T-helper 17 cell (primary cell): ENCODE measurements around the gene BABAM1. TPM values are rescaled to one million over a fixed set of nuclear protein-coding genes. Genes with fewer than 3 reads are reported as not detected.
A peak's percentile ranks its signal among the peaks of the same experiment; 100 is the strongest.

ENCODE experiments used
- ATAC-seq: fragments of 150-1000 bp; cut with Tn5 transposase; 2 replicates; pipeline ENCODE4 v1.10.0; 2021; ENCODE audit warnings: mild to moderate bottlenecking, moderate library complexity
- DNase-seq, 3 donors: peaks; one replicate each; pipeline versions ENCODE4 v3.0.0 to v3.0.0-alpha.2; 2020 to 2021
- H3K9me3 ChIP-seq: one replicate; pipeline ENCODE4 v1.7.0; 2013; ENCODE audit warnings: low read length, mild to moderate bottlenecking; ENCODE audit not compliant: control insufficient read depth, poor library complexity, severe bottlenecking
- H3K27ac Mint-ChIP-seq: one replicate; pipeline ENCODE4 v1.8.0; 2022; ENCODE audit warnings: mild to moderate bottlenecking, moderate library complexity, mixed read lengths
- H3K27me3 Mint-ChIP-seq: one replicate; pipeline ENCODE4 v1.8.0; 2022; ENCODE audit warnings: mixed read lengths
- H3K36me3 Mint-ChIP-seq: one replicate; pipeline ENCODE4 v1.8.0; 2022; ENCODE audit warnings: low read depth, mixed read lengths
- H3K4me1 Mint-ChIP-seq: one replicate; pipeline ENCODE4 v1.8.0; 2022; ENCODE audit warnings: mild to moderate bottlenecking, mixed read lengths
- H3K4me3 Mint-ChIP-seq: one replicate; pipeline ENCODE4 v1.8.0; 2022; ENCODE audit warnings: mild to moderate bottlenecking, moderate library complexity, mixed read lengths
- total RNA-seq, 4 donors: library from RNA in 2 of 4; stranded (reverse) in 2 of 4; gene quantifications; one replicate each; pipeline ENCODE4 v1.2.3 and lab custom pipeline; 2022 to 2026

Gene BABAM1
- total RNA-seq, 2 donors from 2014 or later: 70.7 to 72.2 TPM

- peaks cover 36% of the 10 kb centered on the region for H3K4me1 Mint-ChIP-seq
Measured at GRCh38 chr19:17305517-17306284, 38.5 kb downstream of the BABAM1 start, which contains the start of gene MRPL34. TSS of gene MRPL34 (plus strand) at chr19:17305872. CDS start at chr19:17305893, 21 bp downstream.

DNA sequence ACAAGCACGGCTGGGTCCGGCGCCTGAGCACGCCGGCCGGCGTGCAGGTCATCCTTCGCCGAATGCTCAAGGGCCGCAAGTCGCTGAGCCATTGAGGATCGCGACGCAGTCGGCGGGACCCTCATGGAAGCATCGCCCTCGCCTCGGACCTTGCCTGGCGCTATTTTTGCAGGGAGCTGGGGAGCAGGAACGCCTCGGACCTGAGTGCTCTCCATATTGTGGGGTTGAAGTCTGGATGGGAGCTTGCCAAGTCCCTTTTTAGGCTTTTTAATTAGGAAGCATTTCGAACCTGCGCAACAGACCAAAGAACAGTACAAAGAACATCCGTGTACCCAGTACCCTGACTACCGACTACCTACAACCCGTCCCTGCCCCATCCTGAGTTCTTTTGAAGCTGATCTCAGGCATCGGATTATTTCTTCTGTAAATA is 39.1 kb downstream of the BABAM1 start:
- no peak for ATAC-seq
- H3K27me3 Mint-ChIP-seq: no peaks in the 10 kb centered on the region
- no peaks in the 10 kb centered on the region for H3K36me3 Mint-ChIP-seq
- peaks cover 38% of the 10 kb centered on the region for H3K4me1 Mint-ChIP-seq
- peak overlapping the region; percentile 85 for H3K4me3 Mint-ChIP-seq
- peak overlapping the region; percentile 88 for H3K27ac Mint-ChIP-seq
- no peak for DNase-seq
- no peaks in the 10 kb centered on the region for H3K9me3 ChIP-seq

More at GRCh38 chr19:17305517-17306284, 38.5 kb downstream of the BABAM1 start, which contains the start of gene MRPL34:
- peak; percentile 63 for ATAC-seq
- Mint-ChIP-seq H3K27me3 (no peaks in the 10 kb centered on the region), H3K27ac (peak within 1 kb of the TSS; percentile 88), H3K4me3 (peak within 1 kb of the TSS; percentile 85), H3K36me3 (no peaks in the 10 kb centered on the region)
- peak; percentile 84 to 91 (median 87) for DNase-seq
- no peaks in the 10 kb centered on the region for H3K9me3 ChIP-seq

- H3K4me3 Mint-ChIP-seq: peak overlapping the region; percentile 79
- DNase-seq (no peak), ATAC-seq (no peak)
- no peaks in the 10 kb centered on the region for H3K27me3 Mint-ChIP-seq
- peaks cover 38% of the 10 kb centered on the region for H3K4me1 Mint-ChIP-seq
- H3K27ac Mint-ChIP-seq: no peak overlapping the region
- H3K36me3 Mint-ChIP-seq: no peaks in the 10 kb centered on the region
- no peaks in the 10 kb centered on the region for H3K9me3 ChIP-seq
Measured at GRCh38 chr19:17307876-17308377, 40.7 kb downstream of the BABAM1 start.

DNA sequence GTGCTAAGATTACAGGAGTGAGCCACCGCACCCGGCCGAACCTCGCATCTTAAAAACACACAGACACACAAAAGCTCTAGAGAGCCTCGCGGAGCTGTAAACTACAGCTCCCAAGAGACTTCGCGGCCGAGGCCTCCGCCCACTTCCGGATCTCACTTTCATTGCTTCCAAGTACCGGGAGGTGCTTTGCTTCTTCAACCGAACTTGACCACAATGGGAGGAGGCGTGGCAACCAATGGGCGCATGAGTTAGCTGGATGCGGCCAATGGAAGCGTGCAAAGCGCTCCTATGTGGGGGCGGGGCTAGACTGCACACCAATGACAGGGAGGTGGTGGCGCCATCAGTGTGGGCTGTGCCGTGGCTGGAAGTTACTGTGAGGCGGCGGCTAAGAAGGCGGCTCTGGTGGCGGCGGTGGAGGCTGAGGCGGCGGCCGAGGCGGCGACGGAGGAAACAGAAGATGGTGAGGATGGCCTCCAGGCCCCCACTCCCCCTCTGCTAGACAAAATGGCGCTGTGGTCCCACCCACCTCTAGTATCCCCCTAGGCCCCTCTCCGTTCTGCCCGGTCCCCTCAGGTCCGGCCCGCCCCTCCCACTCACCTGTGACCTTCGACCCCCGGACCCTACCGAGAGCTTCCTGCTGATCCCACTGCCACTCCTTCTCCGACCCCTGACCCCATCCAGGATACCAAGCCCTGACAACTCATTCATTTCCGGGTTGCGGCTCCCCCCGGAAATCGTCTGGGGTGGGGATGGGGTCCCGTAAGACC is 42.1 kb downstream of the BABAM1 start, which contains the start of gene DDA1:
TSS of gene DDA1 (plus strand) at position 366 of the 767 bp plus-strand sequence. CDS start at position 458, 92 bp downstream.
- H3K27me3 Mint-ChIP-seq: no peaks in the 10 kb centered on the region
- H3K4me1 Mint-ChIP-seq: peaks cover 33% of the 10 kb centered on the region
- peak within 1 kb of the TSS; percentile 97 for H3K4me3 Mint-ChIP-seq

DNA sequence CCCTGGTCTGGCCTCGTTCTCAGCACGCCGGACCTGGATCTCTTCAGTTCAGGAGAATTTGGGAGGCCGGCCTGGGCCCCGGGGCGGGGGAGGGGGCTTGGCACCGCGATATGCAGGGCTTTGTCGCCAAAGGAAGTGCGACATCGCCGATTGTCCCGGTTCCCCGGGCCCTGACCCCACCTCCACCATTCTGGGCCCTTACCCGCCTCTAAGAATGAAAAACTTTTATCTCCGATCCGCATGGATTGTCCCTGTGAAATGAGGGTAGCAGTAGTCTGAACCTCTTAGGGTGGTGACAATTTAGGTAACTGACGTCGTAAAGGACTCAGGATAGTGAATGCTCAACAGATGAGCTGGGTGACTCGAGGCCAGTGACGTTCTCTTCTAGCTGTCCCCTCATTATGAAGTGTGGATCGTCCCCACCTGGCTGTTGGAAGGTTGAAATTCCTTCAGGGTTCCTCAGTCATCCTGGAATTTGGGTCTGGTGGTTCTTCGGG is 42.8 kb downstream of the BABAM1 start:
- Mint-ChIP-seq H3K36me3 (no peaks in the 10 kb centered on the region), H3K27me3 (no peaks in the 10 kb centered on the region), H3K4me1 (peaks cover 29% of the 10 kb centered on the region), H3K27ac (peak overlapping the region; percentile 91), H3K4me3 (peak overlapping the region; percentile 97)
- DNase-seq (no peak), ATAC-seq (no peak)
- H3K9me3 ChIP-seq: no peaks in the 10 kb centered on the region

More for the DNA sequence above, 42.1 kb downstream of the BABAM1 start, which contains the start of gene DDA1:
- Mint-ChIP-seq H3K36me3 (no peaks in the 10 kb centered on the region), H3K27ac (peak within 1 kb of the TSS; percentile 91)
- peak; percentile 94 to 98 (median 95) for DNase-seq
- H3K9me3 ChIP-seq: no peaks in the 10 kb centered on the region
- ATAC-seq: peak; percentile 87

- Mint-ChIP-seq H3K27ac (no peak overlapping the region), H3K4me3 (peak overlapping the region; percentile 39), H3K36me3 (no peaks in the 10 kb centered on the region), H3K4me1 (peaks cover 27% of the 10 kb centered on the region), H3K27me3 (no peaks in the 10 kb centered on the region)
- no peak for DNase-seq
- ATAC-seq: no peak
- no peaks in the 10 kb centered on the region for H3K9me3 ChIP-seq
Measured at GRCh38 chr19:17311455-17312188, 44.4 kb downstream of the BABAM1 start.

DNA sequence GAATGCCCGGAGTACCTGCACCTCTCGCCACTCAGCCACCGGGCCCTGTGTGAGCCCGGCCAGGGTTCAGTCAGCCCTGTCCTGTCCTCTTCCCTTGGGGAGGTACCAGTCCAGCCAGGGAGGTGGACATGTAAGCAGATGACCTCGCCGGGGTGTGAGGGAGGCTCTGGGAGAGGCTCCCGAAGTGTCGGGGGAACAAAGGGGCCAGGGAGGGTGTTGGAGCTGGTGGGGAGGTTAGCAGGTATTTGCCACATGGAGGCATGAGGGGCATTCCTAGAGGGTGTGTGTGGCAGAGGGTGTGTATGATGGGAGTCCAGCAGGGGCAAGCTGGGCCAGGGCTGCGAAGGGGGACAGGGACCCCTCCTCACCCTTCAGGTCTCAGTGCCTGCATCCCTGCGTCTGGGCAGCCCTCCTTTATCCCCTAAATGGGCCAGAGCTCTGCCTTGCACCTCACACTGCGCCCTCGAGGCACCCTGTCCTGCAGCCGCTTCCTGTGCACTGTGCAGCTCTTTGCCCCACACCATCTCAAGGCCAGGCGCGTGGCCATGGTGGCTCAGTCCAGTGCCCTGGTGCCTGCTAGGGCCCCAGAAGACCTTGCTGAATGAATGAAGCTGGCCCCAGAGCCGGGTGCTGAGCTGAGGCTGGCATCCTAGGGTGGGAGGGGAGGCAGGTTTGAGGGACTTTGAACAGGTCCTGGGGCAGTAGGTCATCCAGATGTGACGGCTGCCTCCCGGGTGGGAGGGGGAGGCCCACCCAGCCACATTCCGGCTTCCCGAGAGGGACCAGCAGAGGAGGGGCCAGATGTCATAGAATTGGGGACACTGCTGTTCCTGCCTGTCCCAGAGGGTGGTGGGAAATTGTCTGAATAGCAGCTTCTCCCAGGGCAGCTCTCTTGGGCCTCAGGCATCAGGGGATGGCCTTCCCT is 45.2 kb downstream of the BABAM1 start:
- no peak overlapping the region for H3K27ac Mint-ChIP-seq
- H3K4me1 Mint-ChIP-seq: peaks cover 27% of the 10 kb centered on the region
- no peak for DNase-seq
- no peak overlapping the region for H3K4me3 Mint-ChIP-seq
- no peaks in the 10 kb centered on the region for H3K27me3 Mint-ChIP-seq
- ATAC-seq: no peak
- H3K9me3 ChIP-seq: no peaks in the 10 kb centered on the region
- no peaks in the 10 kb centered on the region for H3K36me3 Mint-ChIP-seq

DNA sequence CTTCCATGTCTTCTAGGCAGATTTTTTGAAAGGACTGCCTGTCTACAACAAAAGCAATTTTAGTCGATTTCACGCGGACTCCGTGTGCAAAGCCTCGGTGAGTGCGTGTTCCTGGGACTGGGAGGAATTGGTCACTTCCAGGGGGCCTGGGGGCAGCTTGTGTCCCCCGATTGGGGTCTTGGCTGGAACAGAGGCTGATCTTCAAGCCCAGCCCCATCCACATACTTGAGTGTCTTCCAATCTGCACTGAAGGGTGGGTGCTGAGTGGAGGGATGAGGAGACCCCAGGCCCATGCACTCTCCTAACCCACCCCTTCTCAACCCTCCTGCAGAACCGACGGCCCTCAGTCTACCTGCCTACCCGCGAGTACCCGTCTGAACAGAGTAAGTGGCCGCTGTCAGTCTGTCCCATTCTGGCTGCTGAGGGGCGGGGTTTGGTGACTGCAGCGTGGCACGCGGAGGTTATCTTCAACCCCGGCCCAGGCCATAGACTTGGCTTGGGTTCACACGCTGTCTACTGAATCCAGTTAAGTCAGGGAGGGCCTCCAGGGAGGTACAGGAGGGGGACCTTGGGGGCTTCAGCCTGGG is 46.9 kb downstream of the BABAM1 start:
- no peaks in the 10 kb centered on the region for H3K27me3 Mint-ChIP-seq
- H3K27ac Mint-ChIP-seq: no peak overlapping the region
- peaks cover 21% of the 10 kb centered on the region for H3K4me1 Mint-ChIP-seq
- ATAC-seq: no peak
- no peaks in the 10 kb centered on the region for H3K36me3 Mint-ChIP-seq
- H3K9me3 ChIP-seq: no peaks in the 10 kb centered on the region
- no peak overlapping the region for H3K4me3 Mint-ChIP-seq
- no peak for DNase-seq

DNA sequence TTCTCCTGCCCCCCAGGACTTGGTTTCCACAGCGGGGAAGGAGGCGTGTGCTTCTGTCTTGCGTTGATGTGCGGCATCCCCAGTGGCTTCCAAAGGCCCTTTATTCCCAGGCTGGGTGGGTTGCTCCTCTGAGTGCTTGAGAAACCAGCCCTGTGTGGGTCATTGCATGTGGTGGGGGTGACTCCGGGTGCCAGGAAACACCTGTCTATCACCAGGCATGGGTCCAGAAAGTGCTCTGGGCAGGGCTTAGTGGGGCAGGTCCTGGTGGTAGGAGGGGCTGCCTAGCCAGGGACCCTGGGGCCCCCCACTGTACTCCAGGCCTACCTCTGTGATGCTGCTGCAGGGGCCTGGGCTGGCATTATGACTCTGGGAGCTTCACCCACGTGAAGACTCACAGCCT is 51.7 kb downstream of the BABAM1 start:
- Mint-ChIP-seq H3K4me1 (peaks cover 10% of the 10 kb centered on the region), H3K36me3 (peaks cover 6% of the 10 kb centered on the region), H3K27ac (no peak overlapping the region), H3K4me3 (no peak overlapping the region), H3K27me3 (no peaks in the 10 kb centered on the region)
- H3K9me3 ChIP-seq: no peaks in the 10 kb centered on the region
- DNase-seq: no peak
- no peak for ATAC-seq

- H3K4me3 Mint-ChIP-seq: no peak overlapping the region
- no peak for ATAC-seq
- H3K27ac Mint-ChIP-seq: no peak overlapping the region
- H3K27me3 Mint-ChIP-seq: no peaks in the 10 kb centered on the region
- peaks cover 6% of the 10 kb centered on the region for H3K36me3 Mint-ChIP-seq
- no peak for DNase-seq
- H3K4me1 Mint-ChIP-seq: peaks cover 10% of the 10 kb centered on the region
- no peaks in the 10 kb centered on the region for H3K9me3 ChIP-seq
Measured at GRCh38 chr19:17319473-17320238, 52.4 kb downstream of the BABAM1 start.

- peaks cover 10% of the 10 kb centered on the region for H3K4me1 Mint-ChIP-seq
- DNase-seq (no peak), ATAC-seq (no peak)
- H3K9me3 ChIP-seq: no peaks in the 10 kb centered on the region
- no peak overlapping the region for H3K27ac Mint-ChIP-seq
- peaks cover 6% of the 10 kb centered on the region for H3K36me3 Mint-ChIP-seq
- no peaks in the 10 kb centered on the region for H3K27me3 Mint-ChIP-seq
- H3K4me3 Mint-ChIP-seq: no peak overlapping the region
Measured at GRCh38 chr19:17320435-17320834, 53.2 kb downstream of the BABAM1 start.
